ENCODE data around the gene ZMIZ1.

The ZMIZ1 gene

GRCh38 chr10:79203014-79203644, 134.4 kb downstream of the ZMIZ1 start:
- no peak for DNase-seq (ENCODE audit: low read depth in 2 of 2)

- no peak for DNase-seq (ENCODE audit: low read depth in 2 of 2)
These were observed 135.1 kb downstream of the ZMIZ1 start for GRCh38 chr10:79203833-79204232.

- DNase-seq (ENCODE audit: low read depth in 2 of 2) = no peak
These were observed 137.7 kb downstream of the ZMIZ1 start for GRCh38 chr10:79206300-79207095.

GRCh38 chr10:79207096-79207357, 138.3 kb downstream of the ZMIZ1 start:
- no peak for DNase-seq (ENCODE audit: low read depth in 2 of 2)

GRCh38 chr10:79207726-79208125, 139.0 kb downstream of the ZMIZ1 start:
- DNase-seq (ENCODE audit: low read depth in 2 of 2) = no peak

- DNase-seq (ENCODE audit: low read depth in 2 of 2) = no peak
These were observed 139.7 kb downstream of the ZMIZ1 start for GRCh38 chr10:79208251-79208983.

- no peak for DNase-seq (ENCODE audit: low read depth in 2 of 2)
These were observed 140.6 kb downstream of the ZMIZ1 start for GRCh38 chr10:79209340-79209739.

- DNase-seq (ENCODE audit: low read depth in 2 of 2) = no peak
These were observed 141.1 kb downstream of the ZMIZ1 start for GRCh38 chr10:79209831-79210230.

GRCh38 chr10:79210672-79211071, 141.9 kb downstream of the ZMIZ1 start:
- DNase-seq (ENCODE audit: low read depth in 2 of 2) = no peak

GRCh38 chr10:79211616-79212015, 142.8 kb downstream of the ZMIZ1 start:
- DNase-seq (ENCODE audit: low read depth in 2 of 2) = no peak

- no peak for DNase-seq (ENCODE audit: low read depth in 2 of 2)
These were observed 146.8 kb downstream of the ZMIZ1 start for GRCh38 chr10:79215531-79215930.

- DNase-seq (ENCODE audit: low read depth in 2 of 2) = no peak
These were observed 150.7 kb downstream of the ZMIZ1 start for GRCh38 chr10:79219322-79219957.

- no peak for DNase-seq (ENCODE audit: low read depth in 2 of 2)
These were observed 151.5 kb downstream of the ZMIZ1 start for GRCh38 chr10:79220307-79220706.

- DNase-seq (ENCODE audit: low read depth in 2 of 2) = no peak
These were observed 152.6 kb downstream of the ZMIZ1 start for GRCh38 chr10:79221110-79222051.

GRCh38 chr10:79222186-79222585, 153.4 kb downstream of the ZMIZ1 start:
- DNase-seq (ENCODE audit: low read depth in 2 of 2) = no peak

- no peak for DNase-seq (ENCODE audit: low read depth in 2 of 2)
These were observed 154.6 kb downstream of the ZMIZ1 start for GRCh38 chr10:79223091-79224048.

- DNase-seq (ENCODE audit: low read depth in 2 of 2) = no peak
These were observed 155.6 kb downstream of the ZMIZ1 start for GRCh38 chr10:79224263-79224949.

- no peak for DNase-seq (ENCODE audit: low read depth in 2 of 2)
These were observed 156.2 kb downstream of the ZMIZ1 start for GRCh38 chr10:79224992-79225391.

- DNase-seq (ENCODE audit: low read depth in 2 of 2) = no peak
These were observed 157.9 kb downstream of the ZMIZ1 start for GRCh38 chr10:79226391-79227245.
